Kidney glomerular epithelial cell (primary cell): ENCODE measurements around the gene PLCL1.
A peak's percentile ranks its signal among the peaks of the same experiment; 100 is the strongest.

ENCODE experiments used
- DNase-seq: peaks from one replicate; lab custom pipeline; 2025; lab: John Stamatoyannopoulos, UW

The PLCL1 gene

DNA sequence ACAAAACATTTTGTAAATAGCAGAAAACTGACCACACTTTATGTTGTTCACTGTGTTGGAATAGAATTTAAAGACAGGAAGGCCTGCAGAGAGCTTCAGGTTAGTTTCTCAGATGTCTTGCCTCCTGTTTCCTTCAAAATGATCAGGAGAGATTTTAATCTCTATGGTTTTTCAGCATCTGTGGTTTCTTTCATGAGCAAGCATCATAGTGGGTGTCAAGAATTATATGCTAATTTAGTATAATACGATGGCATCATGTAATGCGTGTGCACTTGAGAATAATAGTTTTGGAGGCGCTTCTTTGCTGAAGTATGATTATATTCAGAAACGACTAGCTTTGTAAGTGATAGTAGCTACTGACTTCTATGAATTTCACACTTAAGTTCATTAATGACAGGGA, 149.9 kb downstream of the PLCL1 start:
- no peak for DNase-seq

DNA sequence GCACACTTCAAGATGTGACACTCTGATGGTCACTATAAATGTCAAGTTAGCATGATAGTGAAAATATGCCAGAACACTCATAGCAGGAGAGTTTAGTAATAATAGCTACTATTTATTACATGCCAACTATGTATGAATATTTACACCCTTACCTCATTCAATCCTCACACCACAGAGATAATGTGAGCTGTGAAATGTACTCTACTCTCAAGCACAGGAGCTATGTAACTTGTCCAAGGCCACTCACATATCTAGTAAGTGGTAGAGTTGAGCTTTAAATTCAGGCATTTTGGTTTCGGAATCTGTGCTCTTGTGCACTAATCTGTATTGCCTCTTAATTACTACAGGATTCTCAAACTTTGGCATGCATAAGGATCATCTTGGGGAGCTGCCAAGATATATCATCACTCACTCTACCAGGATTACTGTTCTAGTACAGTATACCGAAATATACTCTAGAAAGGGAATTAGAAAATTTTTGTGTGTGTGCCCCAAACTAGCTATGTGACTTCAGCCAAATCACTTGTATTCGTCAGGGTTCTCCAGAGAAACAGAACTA, 154.3 kb downstream of the PLCL1 start:
- no peak for DNase-seq

- no peak for DNase-seq
Measured at GRCh38 chr2:197959383-197959782, 155.0 kb downstream of the PLCL1 start.

GRCh38 chr2:197960786-197961185, 156.4 kb downstream of the PLCL1 start:
- no peak for DNase-seq

GRCh38 chr2:197964720-197965119, 160.3 kb downstream of the PLCL1 start:
- no peak for DNase-seq

GRCh38 chr2:197965756-197966155, 161.4 kb downstream of the PLCL1 start:
- DNase-seq = no peak

GRCh38 chr2:197969391-197969893, 165.0 kb downstream of the PLCL1 start:
- peak; percentile 39 for DNase-seq

DNA sequence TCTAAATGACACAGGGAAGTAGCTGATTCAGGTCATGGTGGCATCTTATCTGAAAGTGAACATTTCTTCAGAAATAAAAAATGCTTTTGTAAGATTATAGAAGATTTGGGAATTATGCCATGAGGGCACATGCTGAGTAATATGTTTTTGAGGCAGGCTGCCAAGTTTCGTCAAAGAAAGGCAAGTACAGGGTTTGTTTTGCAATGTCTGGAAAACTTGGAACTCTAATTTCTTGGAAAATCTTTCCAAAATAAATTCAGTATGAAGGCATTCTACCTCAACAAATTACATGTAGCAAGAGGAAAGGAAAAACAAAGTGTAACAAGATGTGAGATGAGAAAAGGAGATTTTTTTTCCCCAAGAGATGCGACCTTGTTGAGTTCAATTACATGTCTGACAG, 167.7 kb downstream of the PLCL1 start:
- no peak for DNase-seq

- no peak for DNase-seq
Measured at GRCh38 chr2:197972587-197972986, 168.2 kb downstream of the PLCL1 start.

GRCh38 chr2:197973772-197974171, 169.4 kb downstream of the PLCL1 start:
- no peak for DNase-seq

- no peak for DNase-seq
Measured at GRCh38 chr2:197975931-197976519, 171.6 kb downstream of the PLCL1 start.

DNA sequence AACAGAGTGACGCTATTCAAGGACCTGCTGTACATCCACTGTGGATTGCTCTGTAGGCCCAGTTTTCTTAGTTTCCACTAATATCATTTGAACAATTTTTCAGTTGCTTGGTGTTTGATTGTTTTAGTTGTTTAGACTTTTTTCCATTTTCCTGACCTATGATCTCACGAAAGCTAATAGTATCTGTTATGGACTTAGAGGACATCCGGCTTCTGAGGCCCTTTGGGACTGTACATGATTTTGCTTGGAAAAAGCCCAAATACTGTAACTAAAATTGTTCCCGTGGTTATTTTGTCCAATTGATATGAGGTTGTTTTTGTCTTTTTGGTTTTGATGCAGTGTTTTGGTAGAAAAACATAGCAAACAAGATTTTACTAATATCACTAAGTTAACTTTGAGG, 174.6 kb downstream of the PLCL1 start:
- DNase-seq = no peak

DNA sequence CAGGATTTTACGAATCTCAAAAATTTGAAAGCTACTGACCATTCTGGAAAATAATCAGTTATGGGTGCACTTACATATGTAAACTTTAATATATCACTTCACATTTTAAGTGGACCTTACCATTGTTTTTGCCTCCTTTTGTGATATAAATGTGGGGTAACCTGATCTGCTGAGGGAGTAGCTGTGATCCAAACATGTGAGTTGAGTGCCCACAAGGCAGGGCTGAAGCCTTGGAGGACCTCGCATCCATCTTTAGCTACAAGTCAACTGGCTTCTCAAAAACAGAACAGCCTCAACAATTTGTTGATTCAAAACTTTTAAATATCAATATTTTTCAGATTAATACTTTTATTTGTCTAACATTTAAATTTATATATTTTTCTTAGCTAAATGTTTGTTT, 178.2 kb downstream of the PLCL1 start:
- DNase-seq = no peak

DNA sequence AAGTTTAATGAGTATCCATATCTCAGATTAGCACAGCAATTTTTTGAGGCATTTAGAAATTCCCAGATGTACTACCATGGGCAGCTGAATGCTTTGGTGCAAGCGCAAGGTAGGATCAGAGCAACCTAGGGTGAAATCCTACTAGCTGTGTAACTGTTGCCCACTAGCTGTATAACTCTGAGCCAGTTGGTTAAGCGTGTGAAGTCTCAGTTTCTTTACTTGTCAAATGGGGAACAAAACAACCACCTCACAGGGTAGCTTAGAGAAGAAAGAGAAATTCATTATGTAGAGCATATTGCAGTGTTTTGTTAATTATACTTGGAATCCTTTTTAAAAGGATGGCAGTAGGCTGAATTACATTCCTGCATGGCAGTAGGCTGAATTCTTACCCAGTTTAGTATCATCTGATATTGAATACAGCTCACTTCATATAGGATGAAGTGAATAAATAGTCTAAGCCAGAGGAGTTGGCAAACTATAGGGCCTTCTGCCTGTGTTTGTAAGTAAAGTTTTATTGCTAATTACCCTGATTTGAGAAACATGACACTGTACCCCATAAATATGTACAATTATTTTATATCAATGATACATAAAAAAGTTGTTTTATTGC, 180.7 kb downstream of the PLCL1 start:
- no peak for DNase-seq

GRCh38 chr2:197986977-197987376, 182.6 kb downstream of the PLCL1 start:
- no peak for DNase-seq

- no peak for DNase-seq
Measured at GRCh38 chr2:197990356-197990755, 186.0 kb downstream of the PLCL1 start.

DNA sequence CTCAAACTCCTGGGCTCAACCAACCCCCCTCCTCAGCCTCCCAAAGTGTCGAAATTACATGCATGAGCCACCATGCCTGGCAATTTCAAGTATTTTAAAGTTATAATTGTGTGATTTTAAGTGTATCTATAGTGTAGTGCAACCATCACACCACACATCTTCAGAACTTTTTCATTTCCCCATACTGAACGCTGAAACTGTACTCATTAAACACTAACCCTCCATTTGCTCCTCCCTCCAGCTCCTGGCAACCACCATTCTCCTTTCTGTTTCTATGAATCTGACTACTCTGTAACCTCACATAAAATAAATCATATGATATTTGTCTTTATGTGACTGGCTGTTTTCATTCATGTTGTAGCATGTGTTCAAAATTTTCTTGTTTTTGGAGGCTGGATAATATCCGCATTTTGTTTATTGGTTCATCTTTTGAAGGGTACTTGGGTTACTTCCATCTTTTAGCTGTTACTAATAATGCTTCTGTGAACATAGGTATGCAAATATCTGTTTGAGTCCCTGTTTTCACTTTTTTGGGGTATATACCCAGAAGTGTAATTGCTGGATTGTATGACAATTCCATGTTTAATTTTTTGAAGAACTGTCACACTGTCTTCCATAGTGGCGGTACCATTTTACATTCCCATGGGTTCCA, 188.2 kb downstream of the PLCL1 start:
- DNase-seq = no peak

GRCh38 chr2:197993363-197993762, 189.0 kb downstream of the PLCL1 start:
- DNase-seq = no peak

DNA sequence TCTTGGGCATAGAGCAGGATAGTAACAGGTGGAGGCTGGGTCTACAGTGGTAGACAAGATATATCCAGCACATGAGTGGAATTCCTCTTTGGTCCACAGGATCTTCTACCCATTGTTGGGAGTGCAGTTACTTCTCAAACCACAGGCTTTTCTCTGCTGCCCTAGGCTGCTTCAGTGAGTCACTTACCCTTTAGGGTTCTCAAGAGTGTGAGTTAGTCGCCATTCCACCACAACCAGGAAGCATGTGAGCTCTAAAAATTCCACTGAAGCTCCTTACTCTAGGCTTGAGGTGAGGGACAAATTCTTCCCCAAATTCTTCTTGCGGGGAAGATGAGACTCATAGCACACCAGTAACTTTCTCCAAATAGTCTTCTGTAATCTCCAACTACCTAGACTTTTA, 189.4 kb downstream of the PLCL1 start:
- DNase-seq = peak; percentile 29

DNA sequence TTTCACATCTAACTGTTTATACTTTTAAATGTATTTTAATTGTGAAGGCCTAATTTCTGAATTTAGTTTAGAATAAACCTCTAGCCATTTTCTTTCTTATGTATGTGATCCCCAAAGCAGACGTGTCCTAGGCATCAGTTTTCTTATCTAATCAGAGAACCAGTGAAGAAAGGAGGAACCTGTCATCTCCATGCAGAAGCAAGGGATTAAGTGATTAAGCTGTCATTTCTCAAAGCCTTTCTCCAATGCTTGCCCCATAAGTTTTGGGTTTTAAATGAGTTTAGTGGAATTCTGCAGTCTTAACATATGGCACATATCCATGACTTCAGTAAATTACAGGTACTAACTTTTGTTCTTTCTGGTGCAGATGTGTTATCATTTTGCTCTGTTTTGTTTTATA, 190.4 kb downstream of the PLCL1 start:
- DNase-seq = no peak

DNA sequence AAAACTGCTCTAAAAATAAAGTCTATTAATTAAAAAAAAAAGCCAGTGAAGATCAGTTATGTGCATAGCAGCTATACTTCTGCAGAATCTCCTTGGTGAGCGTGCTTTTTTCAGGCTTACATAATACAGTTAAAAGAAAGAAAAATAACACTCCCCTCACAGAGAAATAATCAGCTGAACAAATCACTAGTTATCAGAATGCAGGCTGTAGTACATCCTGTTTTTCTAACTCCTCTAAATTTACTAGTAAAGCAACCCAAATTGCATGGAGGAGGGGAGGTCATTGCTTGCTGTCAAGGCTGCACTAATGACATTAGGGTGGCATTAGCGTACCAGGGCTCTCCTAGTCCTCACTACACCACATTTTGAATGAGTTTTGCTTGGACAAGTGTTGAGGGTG, 192.2 kb downstream of the PLCL1 start:
- no peak for DNase-seq

- DNase-seq = no peak
Measured at GRCh38 chr2:197997083-197997541, 192.7 kb downstream of the PLCL1 start.

DNA sequence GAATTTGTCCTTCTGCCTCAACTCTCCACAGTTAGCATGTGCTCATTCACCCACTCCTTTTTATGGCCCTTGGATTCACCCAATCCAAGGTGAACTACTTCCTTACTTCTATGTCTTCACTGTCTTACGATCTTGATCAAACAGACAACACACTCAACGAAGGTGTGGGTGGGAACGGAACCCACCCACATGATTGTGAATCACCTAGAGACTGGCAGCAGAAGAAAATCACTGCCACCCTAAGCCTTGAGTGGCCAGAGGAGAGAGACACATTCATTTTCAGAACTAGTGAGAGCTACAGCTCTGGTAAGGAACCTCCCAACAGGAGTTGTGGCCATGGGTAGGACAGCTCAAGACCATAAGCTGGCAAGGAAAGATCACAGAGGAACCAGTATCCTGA, 194.3 kb downstream of the PLCL1 start:
- no peak for DNase-seq
